ENCODE data around the gene C16orf89.
"Not testable (repeated sequence)": the region's sequence is repeated elsewhere in the genome, so short reads cannot be mapped to it uniquely, and the experiment has no call there.

Gene C16orf89

DNA sequence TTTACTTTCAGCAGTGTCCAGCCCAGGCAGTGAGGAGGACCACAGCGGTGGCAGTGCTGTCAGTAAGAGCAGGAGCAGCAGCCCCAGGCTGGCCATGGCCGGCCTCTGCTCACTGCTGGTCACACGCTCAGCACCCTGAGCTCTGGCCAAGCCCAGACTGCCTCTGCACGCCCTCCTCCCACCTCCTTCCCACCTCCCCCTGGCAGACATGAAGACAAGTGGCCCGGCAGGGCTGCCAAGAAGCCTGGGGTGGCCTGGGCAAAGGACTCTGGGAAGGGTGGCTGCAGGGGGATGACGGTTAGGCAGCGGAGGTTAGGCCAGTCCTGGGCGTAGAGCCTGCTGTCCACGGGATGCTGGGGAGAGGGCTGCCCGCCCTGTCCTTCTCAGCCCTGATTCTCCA, at the start of gene C16orf89:
Gene C16orf89 (minus strand): TSS at position 144 of the 400 bp plus-strand sequence. CDS start 48 bp downstream, at position 96.
- no peak for FAIRE-seq

DNA sequence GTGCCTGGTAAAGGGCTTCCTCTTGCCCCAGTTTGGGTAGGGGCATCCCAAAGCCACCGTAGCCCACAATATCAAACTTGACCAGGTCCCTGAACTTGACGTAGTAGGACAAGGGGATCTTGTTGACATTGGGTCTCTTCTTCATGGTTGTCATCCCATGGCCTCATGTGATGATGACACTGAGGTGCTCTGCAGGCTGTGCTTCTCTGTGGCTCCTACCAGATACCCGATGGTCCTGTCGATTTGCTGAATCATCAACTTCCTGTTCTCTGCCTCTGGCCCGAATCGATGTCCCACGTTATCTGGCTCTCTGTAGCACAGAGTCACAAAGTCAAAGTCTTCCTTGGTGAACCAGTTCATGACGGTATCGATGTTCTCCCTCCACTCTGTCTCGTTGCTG, 45.2 kb upstream of the C16orf89 start:
- FAIRE-seq = not testable (repeated sequence)

- FAIRE-seq = no peak
Measured at GRCh38 chr16:5108505-5109158, 42.9 kb upstream of the C16orf89 start.

DNA sequence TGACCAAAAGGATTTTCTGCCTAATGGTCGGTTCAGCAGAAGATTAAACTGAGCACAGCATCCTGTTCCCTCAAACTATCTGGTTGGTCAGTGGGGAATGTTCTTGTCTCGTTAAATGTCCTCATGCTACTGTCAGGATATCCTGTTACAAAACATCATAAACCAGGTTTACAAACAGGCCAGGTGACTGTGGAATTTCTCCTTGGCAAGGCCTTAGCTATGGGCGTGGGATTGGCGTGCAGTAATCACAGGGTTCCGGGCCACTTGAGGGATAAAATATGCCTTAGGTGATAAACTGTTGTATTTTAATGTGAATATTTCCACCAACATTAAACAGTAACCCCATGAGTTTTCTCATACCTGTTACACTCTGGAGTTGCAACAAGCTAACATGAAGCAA, 39.3 kb upstream of the C16orf89 start:
- not testable (repeated sequence) for FAIRE-seq

DNA sequence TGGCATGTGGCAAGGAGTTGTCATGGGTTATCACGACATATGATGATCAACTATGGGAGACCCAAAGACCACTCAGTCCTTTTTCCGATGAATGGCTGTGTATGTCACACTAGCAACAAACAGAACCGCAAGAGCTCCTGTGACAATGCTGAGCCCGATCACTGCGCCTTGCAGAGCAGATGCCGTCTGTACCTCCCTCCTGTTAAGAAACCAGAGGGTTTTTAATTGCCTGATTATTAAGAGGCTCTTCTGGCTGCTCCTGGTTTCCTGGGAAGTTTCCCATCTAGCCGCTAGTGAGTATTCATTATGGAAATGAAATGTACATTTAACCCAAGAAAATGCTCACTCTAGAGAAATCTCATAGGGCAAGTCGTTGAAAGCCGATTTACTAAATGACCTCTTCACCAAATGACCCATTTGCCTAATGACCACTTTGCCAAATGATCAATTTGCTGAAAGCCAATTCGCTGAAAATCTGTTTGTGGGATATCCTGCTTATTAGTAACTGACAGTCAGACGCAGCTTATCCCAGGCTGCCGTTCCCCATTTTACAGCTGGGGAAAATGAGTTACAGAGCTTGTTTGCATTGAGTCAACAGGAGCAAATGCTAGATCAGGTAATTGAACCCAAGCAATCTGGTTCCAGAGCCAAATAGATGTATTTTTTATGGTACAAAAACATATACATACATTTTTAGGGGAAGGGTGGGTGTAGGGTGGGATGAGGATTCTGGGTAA, 37.7 kb upstream of the C16orf89 start:
- not testable (repeated sequence) for FAIRE-seq

GRCh38 chr16:5099174-5099573, 33.4 kb upstream of the C16orf89 start:
- not testable (repeated sequence) for FAIRE-seq

GRCh38 chr16:5098221-5099159, 32.7 kb upstream of the C16orf89 start:
- peak; percentile 98 for FAIRE-seq

- FAIRE-seq = not testable (repeated sequence)
Measured at GRCh38 chr16:5097470-5098220, 31.9 kb upstream of the C16orf89 start, which contains the start of gene EEF2KMT. Gene EEF2KMT, minus strand, starts transcription at chr16:5097795. Its CDS starts 56 bp downstream, at chr16:5097739.

GRCh38 chr16:5097061-5097469, 31.3 kb upstream of the C16orf89 start:
- FAIRE-seq = not testable (repeated sequence)

DNA sequence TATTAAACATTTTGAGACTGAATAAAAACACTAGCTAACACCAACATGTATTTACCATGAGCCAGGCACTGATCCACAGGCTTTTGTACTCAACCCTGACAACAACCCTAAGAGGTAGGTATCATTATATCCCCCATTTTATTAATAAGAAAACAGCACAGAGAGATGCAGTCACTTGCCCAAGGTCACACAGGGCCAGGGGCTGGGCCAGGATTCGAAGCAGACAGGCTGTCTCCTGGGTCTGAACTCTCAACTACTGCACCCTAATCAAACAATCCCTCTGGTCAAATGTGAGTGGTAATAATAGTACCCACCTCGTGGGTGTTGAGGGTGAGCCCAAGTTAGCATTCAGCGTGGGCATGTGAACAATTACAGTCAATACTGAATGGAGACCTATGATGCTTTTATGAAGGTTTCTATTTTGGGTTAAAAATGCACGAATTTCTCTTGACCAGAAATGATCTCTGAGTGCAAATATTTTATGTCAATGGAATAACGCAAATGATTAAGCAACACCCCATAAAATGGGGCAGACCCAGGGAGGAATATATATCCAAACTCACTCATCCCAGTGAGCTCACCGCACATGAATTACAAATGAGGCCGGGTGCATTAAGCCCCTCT, 30.8 kb upstream of the C16orf89 start:
- FAIRE-seq = not testable (repeated sequence)

- FAIRE-seq = not testable (repeated sequence)
Measured at GRCh38 chr16:5095145-5095830, 29.5 kb upstream of the C16orf89 start.

DNA sequence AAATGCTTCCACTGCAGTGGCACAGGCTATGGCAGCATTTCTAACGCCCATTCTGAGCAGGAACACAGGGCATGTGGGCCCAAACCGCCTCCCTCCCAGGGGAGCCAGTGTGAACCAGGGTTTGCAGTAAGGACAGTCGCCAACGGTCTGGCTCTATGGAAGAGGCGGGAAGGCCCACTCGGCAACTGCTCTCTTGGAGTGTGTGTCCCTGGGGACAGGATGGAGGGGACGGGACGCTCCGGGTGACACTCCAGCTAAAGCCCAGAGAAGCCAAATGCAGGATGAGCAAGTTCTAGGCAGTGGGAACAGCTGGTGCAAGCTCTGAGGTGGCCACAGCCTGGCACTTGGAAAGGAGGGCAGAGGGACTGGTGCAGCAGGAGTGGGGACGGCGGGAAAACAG, 28.0 kb upstream of the C16orf89 start:
- not testable (repeated sequence) for FAIRE-seq

- not testable (repeated sequence) for FAIRE-seq
Measured at GRCh38 chr16:5093081-5093480, 27.3 kb upstream of the C16orf89 start.

GRCh38 chr16:5090592-5090991, 24.8 kb upstream of the C16orf89 start:
- FAIRE-seq = not testable (repeated sequence)

- not testable (repeated sequence) for FAIRE-seq
Measured at GRCh38 chr16:5089911-5090555, 24.3 kb upstream of the C16orf89 start.

DNA sequence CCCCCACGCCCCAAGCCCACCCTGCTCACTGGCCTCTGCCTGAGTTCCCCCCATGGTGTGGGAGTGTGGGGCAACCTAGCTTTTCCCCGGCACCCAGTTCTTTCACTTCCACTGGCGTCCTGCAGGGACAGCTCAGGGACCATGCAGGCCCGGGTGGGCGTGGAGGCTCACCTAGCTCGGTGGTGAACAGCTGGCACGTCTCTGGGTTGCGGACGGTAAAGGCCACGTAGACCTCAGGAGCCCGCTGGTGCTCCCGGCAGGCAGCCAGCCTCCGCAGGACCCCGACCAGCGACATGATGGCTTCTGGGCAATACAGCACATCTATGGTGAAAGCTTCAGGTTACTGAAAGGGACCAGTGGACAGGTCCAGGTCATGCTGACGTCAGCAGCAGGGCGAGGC, 23.2 kb upstream of the C16orf89 start:
- FAIRE-seq = not testable (repeated sequence)

DNA sequence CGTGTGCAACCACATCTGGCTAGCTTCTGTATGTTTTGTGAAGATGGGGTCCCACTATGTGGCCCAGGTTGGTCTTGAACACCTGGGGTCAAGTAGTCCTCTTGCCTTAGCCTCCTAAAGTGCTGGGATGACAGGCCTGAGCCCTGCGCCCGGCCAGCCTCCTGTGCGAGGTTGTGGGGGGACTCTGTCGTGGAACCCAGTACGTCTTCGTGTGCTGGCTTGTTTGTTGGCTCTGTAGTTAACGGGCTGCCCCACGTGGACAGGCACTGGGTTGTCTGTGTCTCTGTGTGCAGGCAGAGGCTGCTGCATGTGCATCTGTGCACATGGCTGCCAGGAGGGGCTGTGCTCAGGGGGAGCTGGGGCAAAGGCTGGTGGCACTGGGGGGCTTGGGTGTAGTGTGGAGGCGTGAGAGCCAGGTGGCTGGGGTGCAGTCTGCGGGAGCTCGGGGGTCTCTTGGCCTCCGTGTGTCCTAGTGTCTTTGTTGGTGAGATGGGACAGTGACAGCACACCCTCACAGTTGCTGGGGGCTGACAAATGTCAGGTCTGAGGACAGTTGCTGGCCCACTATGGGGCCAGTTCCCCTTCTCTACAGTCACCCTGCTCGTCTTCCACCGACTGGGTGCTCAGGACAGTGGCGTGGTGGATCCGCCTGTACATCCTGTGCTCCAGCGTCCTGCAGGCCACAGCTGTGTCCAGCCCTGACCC, 22.5 kb upstream of the C16orf89 start:
- not testable (repeated sequence) for FAIRE-seq

DNA sequence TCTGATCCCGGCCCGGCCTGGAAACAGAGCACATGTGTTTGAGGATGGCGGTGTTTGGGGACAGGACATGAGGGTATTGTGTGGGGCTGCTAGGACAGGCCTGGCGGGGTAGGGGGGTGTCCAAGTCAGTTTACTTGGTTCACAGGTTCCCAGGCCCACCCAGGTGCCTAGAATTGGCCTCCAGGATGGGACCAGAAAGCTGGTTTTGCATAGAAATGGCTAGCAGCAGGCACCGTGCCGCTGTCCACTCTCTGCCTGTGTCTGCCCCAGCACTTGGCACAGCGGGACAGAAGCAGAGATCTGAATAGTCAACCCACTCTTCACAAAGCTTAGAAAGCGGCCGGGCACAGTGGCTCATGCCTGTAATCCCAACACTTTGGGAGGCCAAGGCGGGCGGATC, 20.0 kb upstream of the C16orf89 start:
- not testable (repeated sequence) for FAIRE-seq

- FAIRE-seq = not testable (repeated sequence)
Measured at GRCh38 chr16:5084802-5085201, 19.0 kb upstream of the C16orf89 start.
